Measurements from ENCODE around the gene NSUN5.
A peak's percentile ranks its signal among the peaks of the same experiment; 100 is the strongest.
"Not testable (repeated sequence)": the region's sequence is repeated elsewhere in the genome, so short reads cannot be mapped to it uniquely, and the experiment has no call there.

NSUN5 gene

DNA sequence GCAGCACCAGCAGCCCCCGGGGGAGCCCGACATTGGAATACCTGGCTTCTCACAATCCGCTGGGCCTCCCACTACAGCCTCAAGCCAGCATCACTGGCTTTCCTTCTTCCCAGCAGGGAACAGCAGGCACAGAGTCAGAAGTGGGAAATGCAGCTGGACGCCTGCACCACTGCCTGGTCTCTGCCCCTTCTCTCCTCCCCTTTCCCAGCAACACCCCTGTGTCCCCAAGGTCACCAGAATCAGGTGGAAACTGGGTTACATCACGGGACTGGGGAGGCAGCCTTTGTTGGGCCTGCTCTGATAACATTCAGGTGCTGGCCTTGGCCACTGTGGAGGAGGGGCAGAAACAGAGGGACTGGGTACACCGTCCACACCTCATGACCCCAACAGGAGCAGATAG is 16.8 kb upstream of the NSUN5 start:
- not testable (repeated sequence) for DNase-seq

DNA sequence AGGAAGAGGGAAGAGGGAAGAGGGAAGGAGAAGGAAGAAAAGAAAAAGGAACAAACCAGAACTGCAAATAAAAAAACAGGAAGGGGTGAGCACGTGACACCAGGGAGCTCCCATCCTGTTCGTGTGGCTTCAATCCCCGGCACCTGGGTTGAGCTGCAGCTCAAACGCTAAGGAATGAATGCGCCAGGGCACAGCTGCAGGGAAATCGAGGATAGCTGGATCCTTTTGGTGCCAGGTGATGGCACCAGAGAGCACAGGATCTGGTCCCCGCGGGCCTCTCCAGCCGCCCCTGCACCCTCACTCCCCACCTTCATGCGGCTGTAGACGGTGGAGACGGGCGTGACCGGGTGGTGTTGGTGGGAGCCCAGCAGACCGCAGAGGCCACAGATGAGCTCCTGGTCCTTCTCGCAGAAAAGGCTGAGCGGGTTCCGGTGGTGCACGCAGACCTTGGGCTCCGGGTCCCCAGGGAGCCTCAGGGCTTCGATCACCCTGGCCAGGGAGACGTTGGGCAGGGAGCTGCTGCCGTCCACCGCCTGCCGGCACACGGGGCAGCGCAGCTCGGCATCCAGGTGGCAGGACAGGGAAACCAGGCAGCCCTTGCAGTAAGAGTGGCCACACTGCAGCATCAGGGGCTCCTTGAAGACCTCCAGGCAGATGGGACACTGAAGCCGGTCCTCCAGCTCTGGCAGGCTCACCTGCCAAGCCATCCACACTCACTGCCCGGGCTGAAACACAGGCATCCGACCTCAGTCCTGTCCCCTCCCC is 15.6 kb upstream of the NSUN5 start:
- DNase-seq: peak in 8 of 14 donors; percentile 3 to 31 (median 20)

DNA sequence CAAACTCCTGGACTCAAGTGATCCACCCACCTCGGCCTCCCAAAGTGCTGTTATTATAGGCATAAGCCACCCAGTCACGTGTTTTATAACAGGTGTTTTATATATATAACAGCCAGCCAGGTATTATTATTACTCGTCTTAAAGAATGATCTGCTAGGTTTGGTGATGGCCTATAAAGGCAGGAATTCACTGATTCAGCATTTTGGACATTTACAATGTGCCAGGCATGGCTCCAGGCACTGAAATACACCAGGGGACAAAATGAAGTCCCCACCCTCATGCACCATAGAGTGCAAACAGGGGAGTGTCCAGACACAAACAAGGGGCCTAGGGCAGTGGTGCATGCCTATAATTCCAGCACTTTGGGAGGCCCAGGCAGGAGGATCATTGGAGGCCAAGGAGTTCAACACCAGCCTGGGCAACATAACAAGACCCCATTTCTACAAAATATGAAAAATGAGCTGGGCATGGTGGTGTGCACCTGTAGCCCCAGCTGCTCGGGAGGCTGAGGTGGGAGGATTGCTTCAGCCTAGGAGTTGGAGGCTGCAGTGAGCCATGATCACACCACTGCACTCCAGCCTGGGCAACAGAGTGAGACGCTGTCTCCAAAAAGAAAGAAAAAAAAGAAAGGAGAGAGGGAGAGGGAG is 14.9 kb upstream of the NSUN5 start:
- not testable (repeated sequence) for DNase-seq

DNA sequence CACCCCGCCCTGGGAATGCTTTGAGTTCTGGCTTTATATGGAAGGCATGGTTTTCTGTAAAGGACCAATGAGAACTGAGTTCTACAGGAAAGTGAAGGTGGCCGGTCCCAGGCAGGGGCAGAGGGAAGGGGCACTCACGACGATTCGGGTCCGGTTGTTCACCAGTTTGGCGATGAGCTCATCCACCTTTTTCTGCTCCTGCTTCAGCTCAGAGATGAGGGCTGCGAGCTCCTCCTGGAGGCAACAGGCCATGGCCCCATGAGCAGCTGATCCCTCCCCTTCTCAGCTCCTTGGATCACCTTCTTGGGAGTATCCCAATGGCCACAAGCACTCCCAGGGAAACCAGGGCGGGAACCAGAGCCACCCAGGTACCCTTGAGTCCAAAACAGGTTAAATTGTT is 11.4 kb upstream of the NSUN5 start:
- DNase-seq: not testable (repeated sequence)

DNA sequence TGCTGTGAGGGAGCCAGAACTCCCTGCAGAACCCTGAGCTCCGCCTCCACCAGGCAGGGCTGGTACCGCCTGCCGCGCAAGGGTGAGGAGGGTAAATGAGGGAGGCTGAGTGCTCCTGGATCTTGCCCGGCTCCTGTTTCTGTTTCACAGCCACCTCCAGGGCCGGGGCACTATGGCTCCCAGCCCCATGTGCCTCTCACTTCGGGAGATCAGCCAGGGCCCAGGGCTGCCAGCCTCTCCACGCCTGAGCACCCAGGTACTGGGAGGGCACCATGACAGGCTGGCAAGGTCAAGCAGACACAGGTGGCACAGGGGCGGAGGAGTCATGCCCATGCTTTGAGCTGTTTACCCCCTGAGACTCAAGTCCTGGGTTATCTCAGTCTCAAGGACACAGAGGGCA is 10.9 kb upstream of the NSUN5 start:
- DNase-seq: not testable (repeated sequence)

DNA sequence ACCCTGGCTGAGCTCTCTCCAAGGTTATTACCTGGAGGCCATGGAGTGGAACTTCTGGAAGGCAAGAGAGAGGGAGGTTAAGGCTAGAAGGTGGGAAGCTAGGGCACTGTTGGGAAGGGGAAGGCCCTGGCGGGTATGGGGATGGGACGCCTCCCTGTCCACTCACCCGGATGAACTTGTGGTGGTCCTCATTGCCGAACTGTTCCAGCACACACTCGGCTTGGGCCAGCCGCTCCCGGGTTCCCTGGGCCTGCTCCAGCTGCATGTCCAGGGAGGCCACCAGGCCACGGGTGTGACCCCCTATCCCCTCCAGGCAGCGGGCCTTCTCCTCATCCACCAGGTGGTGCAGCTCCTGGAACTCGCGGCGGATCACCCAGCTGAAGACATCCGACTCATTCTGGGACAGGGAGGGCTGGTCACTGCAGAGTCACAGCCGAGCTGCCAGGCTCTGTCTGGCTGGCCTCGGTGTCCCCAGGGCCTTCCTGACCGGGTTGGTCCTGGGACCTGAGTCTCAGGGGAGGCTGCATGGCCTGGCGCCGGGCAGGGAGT is 10.1 kb upstream of the NSUN5 start:
- not testable (repeated sequence) for DNase-seq

DNA sequence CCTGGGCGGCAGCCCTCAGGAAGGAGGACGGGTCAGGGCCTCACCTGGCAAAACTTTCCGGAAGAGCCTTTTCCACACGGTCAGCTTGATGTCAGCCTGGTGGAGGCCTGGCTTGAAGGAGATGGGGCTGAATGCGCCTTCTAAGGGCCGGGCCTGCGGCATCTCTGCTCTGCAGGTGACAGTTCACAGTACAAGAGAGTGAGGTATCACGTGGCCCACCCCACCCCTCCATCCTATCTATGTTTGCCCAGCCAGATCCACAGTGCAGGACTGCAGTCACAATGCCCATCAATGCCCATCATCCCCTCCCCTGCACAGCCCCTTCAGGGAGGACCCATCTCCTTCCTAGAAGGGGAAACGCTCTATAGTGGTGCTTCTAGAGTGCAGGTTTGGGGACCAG is 7.9 kb upstream of the NSUN5 start:
- DNase-seq: no peak

DNA sequence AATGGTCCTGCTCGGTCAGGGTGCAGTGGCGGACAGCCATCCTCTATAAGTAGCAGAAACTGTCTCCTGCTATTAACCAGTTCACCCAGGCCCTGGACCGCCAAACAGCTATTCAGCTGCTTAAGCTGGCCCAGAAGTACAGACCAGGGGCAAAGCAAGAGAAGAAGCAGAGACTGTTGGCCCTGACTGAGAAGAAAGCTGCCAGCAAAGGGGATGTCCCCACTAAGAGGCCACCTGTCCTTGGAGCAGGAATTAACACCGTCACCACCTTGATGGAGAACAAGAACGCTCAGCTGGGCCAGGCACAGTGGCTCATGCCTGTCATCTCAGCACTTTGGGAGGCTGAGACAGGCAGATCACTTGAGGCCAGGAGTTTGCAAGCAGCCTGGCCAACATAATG is 5.6 kb upstream of the NSUN5 start:
- DNase-seq: peak in 1 of 14 donors; percentile 59

DNA sequence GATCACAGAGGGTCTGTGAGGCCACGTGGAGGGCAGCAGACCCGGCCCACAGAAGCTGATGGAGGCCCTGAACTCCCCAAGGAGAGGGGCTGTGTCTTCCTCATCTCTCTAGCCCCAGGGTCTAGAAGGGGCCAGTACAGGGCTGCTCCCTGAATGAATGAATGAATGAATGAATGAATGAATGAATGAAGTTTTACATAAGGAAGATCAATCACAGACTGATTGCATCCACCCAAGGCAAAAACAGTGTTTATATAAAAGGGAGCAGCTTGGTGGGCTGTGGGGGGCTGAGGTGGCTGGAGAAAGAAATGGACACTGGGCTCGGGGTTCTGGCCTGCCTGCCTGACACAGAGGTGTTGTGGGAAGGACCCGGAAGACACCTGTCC is 4.9 kb upstream of the NSUN5 start:
- no peak for DNase-seq

DNA sequence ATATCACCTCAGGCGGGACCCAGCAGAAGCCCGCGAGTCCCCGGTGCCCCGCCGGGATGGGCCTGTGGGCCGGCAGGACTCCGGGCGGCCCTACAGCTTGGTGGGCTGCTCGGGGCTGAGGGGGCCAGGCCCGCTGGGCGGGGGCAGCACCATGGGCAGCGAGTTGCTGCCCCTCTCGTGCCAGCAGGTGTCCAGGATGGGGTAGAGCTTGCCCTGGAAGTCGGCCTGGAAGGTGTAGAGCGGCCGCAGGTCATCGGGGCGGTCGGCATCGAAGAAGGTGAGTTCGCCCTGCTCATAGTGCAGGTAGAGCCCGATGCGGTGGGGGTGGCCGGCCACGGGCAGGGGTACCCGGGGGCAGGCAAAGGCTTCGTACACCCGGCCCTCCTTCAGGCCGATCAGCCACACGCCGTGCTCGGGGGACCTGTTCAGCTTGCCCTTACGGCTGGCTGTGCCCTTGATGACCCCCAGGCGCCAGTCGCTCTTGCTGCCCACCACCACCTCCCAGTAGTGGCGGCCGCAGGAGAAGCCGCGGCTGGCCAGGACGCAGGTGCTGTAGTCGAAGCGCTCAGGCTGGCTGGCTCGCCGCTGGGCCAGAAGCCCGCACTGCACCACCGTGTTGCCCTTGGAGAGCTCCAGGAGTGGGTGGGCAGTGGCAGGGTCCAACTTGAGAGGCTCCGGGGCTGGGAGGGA is 4.3 kb upstream of the NSUN5 start:
- no peak for DNase-seq

DNA sequence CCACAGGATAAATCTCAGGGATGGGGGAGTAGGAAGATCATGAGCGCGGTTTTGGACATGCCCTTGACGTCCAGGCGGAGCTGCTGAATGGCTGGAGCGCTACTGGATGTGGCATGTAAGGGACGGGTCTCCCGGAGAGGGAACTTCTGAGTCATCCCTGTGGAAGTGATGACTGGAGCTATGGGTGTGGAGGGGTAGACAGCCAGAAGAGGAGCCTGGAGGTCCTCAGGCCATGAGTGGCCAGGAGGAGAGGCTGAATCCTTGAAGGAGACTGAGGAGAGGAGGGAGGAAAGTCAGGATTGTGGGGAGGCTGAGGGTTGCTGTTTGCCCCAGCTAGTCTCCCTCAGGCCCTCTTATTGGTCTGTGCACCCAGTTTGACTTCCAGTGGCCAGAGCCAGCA is 2.8 kb upstream of the NSUN5 start:
- not testable (repeated sequence) for DNase-seq

DNA sequence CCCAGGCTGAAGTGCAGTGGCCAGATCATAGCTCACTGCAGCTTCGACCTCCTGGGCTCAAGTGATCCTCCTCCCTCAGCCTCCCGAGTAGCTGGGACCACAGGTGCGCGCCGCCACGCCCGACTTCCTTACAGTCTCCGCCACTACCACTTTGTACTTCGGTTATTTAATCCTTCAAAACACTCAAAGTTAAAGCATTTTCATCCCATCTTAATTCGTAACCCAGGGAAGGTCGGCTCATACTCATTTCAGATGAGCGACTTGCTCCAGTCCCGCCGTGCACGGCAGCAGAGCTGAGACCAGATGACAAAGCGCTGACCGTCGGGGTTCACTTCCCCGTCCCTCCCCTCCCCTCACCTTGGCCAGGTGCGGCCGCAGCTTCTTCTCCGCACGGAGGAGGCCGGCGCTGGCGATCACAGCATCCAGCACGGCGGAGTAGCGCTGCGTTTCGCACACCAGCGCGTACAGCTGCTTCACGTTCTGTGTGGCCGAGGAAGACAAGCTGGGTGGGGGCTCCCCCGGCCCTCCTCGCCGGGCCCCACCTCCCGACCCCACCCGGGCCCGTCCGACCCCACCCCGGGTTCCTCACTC is 457 bp downstream of the NSUN5 start:
- DNase-seq: no peak

DNA sequence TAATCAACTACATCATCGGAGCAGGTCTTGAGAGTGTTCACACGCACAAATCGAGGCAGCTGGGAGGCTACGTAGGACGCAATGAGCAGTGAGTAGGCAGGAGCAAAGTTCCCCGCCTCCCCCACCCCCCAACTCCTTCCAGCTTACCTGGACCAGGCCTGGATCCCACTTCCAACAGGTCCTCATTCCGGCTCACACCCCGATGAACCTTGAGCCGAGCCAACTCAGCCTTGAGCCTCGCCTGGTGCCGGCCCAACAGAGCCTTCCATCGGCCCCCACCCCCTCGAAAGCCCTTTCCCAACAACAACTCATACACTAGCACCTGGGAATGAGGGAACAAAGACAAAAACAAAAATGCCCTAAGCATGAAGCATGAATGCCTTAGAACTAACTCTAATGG is 1.2 kb downstream of the NSUN5 start:
- DNase-seq: no peak

DNA sequence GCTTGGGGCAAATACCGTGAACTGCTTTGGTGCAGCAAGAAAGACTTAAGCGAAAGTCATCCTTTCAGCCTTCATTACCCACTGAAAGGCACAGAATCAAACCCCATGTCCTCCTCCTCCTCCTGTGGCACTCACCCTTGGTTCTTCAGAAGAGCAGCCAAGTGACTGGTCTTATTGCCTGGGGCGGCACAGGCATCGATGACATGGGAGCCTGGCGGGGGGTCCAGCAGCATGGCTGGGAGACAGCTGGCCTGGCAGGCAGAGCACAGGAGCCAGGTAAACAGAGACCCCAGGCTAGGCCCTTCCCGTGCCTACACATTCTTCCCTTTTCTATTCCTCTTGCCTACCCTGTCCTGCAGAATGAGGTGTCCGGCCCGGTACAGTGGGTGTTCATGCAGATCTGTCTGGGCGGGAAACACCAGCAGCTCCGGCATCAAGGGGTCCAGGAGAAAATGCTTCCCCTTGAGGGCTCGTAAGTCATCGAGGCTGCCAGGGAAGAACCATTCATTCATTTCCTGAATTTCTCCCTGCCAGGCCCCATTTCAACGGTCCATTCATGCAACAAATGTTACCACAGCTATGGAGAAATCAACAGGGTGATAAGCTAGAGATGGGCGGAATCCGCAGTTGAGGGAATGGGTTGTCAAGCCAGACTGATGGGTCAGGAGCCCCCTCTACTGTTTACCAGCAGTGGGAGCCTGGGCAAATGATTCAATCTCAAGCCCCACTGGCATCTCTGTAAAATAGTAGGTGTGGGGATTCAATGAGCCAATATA is 3.8 kb downstream of the NSUN5 start:
- DNase-seq: not testable (repeated sequence)

DNA sequence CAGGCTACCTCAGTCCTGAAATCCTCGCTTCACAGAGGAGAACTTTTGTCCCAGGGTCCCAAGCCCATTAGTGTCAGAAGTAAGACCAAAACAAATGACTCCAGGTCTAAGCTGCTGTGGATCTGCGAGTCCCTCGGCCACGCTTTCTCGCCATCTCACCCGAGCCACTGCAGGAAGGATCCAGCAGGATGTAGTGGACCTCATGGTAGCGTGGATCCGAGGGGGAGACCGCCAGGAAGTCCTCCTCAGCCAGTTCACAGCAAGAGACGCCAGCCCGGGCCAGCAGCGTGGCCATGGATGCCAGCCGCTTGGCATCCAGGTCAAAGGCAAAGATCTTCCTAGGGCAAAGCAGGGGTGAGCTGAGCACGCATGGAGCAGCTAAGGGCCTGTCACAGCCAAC is 4.6 kb downstream of the NSUN5 start:
- DNase-seq: no peak

DNA sequence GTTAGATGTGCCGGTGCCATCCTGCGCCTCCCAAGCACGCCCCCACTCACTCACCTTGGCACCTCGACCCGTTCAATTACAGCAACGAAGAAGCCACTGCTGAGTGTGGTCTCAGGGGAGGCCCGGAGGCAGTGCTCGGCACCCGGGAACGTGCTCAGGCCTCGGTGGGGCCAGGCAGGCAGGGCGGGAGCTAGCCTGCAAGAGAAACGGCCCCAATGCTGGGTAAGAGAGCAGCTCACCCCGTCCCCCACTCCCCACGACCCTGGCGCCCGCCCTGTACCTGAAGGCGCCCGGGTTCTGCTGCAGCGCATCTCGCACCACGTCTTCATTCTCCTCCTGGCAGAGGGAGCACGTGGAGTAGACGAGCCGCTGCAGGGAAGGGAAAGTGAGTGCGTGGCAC is 5.1 kb downstream of the NSUN5 start:
- DNase-seq: no peak

DNA sequence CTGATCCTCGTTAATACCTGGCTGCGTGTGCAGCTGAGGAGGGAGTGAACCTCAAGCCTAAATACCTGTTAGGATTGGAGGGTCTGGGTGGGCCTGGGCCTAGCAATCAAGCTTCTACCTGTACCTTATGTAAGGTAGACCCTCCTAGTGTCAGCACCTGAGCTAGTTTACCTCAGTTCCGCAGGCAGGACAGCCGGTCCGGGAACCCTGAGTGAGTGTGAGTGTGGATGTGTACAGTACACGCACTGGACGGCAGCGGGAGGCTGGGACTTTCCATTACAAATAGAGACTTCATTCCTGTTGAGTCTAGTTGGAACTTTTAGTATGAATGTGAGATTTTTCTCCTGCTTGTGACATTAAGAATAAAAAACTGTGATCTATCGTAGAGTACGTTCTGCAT is 5.8 kb downstream of the NSUN5 start:
- not testable (repeated sequence) for DNase-seq

DNA sequence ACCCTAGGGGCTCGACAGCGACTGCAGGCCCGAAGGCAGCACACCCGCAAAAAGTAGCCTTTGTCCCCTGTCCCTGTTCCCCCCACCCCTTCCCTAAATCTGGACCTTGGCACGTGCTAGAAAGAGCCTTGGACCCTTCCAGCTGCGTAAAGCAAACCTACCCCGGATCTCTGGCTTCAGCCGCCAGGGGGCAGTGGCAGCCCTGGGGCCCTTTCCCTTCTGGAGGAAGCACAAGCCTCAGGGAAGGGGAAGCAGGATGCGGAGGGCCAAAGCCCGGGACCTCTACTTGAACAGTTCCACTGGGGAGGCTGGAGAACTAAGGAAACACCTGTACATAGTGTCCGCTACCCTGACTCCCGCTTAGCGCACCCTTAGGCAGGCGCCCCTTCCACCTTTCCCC is 7.5 kb downstream of the NSUN5 start:
- not testable (repeated sequence) for DNase-seq

DNA sequence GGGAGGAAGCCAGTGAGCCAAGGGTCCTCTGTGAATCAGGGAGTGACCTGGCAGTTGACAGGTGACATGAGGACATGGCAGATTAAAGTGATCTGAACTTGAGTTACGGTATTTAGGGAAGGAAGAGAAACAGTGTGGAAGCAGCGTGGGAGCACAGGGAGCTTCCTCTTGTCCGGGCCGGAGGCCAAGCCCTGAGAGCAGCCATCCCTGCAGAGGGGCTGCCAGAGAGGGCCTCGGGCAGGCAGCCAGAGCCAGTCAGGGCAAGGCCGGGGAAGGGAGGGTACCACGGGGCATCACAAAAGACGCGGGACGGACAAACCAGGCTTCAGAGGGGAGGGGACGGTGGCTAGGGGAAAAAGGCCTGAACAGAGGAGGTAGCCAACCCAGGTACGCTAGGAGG is 8.8 kb downstream of the NSUN5 start:
- DNase-seq: not testable (repeated sequence)

DNA sequence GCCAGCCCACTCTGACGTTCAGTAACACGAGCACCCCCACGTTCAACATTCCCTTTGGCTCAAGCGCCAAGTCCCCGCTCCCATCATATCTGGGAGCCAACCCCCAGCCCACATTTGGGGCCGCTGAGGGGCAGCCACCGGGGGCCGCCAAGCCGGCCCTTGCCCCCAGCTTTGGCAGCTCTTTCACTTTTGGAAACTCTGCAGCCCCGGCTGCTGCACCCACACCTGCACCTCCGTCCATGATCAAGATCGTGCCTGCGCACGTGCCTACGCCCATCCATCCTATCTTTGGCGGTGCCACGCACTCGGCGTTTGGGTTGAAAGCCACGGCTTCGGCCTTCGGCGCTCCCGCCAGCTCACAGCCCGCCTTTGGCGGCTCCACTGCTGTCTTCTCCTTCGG is 10.9 kb downstream of the NSUN5 start:
- DNase-seq: not testable (repeated sequence)

DNA sequence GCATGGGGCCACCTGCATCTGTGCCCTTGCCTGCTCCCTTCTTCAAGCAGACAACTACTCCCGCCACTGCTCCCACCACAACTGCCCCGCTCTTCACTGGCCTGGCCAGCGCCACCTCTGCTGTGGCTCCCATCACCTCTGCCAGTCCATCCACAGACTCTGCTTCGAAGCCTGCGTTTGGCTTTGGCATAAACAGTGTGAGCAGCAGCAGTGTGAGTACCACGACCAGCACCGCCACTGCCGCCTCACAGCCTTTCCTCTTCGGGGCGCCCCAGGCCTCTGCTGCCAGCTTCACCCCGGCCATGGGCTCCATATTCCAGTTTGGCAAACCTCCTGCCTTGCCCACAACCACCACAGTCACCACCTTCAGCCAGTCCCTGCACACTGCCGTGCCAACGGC is 11.4 kb downstream of the NSUN5 start:
- DNase-seq: not testable (repeated sequence)

DNA sequence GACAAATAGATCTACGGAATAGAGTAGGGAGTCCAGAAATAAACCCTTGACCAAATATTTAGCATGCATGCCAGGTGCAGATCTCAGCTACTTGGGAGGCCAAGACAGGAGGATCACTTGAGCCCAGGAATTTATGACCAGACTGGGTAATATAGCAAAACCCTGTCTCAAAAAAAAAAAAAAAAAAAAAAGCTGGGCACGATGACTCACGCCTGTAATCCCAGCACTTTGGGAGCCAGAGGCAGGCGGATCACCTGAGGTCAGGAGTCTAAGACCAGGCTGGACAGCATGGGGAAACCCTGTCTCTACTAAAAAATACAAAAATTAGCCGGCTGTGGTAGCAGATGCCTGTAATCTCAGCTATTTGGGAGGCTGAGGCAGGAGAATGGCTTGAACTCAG is 31.4 kb downstream of the NSUN5 start:
- not testable (repeated sequence) for DNase-seq
